Lung (tissue), 12 donors: Measurements from ENCODE around the gene CDH13. TPM values are rescaled to one million over a fixed set of nuclear protein-coding genes. Genes with fewer than 3 reads are reported as not detected.
A peak's percentile ranks its signal among the peaks of the same experiment; 100 is the strongest.

Experiments
- ATAC-seq: fragments of 200-7000 bp; cut with Tn5 transposase; one replicate; pipeline ENCODE4 v1.9.1; 2020; ENCODE audit warnings: moderate number of reproducible peaks; ENCODE audit not compliant: insufficient read depth, low FRiP score
- DNase-seq, 3 donors: peaks; one replicate each; pipeline ENCODE4 v3.0.0-alpha.2; 2013 to 2017
- H3K27ac ChIP-seq, 2 donors: one replicate each; pipeline ENCODE4 v1.5.1; 2013; ENCODE audit warnings: mild to moderate bottlenecking in 2 of 2, moderate library complexity in 2 of 2, control low read depth in 1 of 2, inconsistent platforms in 1 of 2, low read depth in 1 of 2, low read length in 1 of 2
- H3K27me3 ChIP-seq, 3 donors: one replicate each; pipeline ENCODE4 v1.5.1; 2013; ENCODE audit warnings: low read length in 2 of 3; ENCODE audit not compliant: control insufficient read depth in 3 of 3, insufficient read depth in 3 of 3
- H3K36me3 ChIP-seq, 4 donors: one replicate each; pipeline ENCODE4 v1.5.1; 2013; ENCODE audit warnings: low read length in 4 of 4, mild to moderate bottlenecking in 1 of 4, moderate library complexity in 1 of 4; ENCODE audit not compliant: control insufficient read depth in 4 of 4, insufficient read depth in 4 of 4
- H3K4me1 ChIP-seq, 5 donors: one replicate each; pipeline ENCODE4 v1.5.1; 2013; ENCODE audit warnings: low read length in 5 of 5, mild to moderate bottlenecking in 2 of 5, moderate library complexity in 1 of 5; ENCODE audit not compliant: control insufficient read depth in 5 of 5, insufficient read depth in 5 of 5
- H3K4me3 ChIP-seq: one replicate; pipeline ENCODE4 v1.5.1; 2013; ENCODE audit warnings: mild to moderate bottlenecking, control low read depth, moderate library complexity
- H3K9ac ChIP-seq, 2 donors: one replicate each; pipeline ENCODE4 v1.5.1; 2013; ENCODE audit warnings: low read length in 2 of 2, control low read depth in 1 of 2; ENCODE audit not compliant: insufficient read depth in 1 of 2
- H3K9me3 ChIP-seq, 4 donors: one replicate each; pipeline ENCODE4 v1.5.1; 2013; ENCODE audit warnings: low read length in 3 of 4, mild to moderate bottlenecking in 1 of 4, moderate library complexity in 1 of 4; ENCODE audit not compliant: control insufficient read depth in 4 of 4, insufficient read depth in 3 of 4
- WGBS, 2 donors: extraction: QIAGEN DNeasy Blood & Tissue Kit; methylation state at CpG; one replicate each; pipeline ENCODE4 v1.1.7; 2013; 5-methylcytosine and 5-hydroxymethylcytosine counted together
- polyA plus RNA-seq, 2 donors: library from polyadenylated mRNA; stranded (reverse); fragments of 200-250 nt; gene quantifications; one replicate each; pipeline ENCODE4 v1.2.1, GENCODE V29; 2013
- total RNA-seq, 2 donors: library from RNA; depleted of rRNA in 1 of 2; stranded (reverse); fragments of >200 nt in 1 of 2; gene quantifications; one replicate each; pipeline ENCODE4 v1.2.1, GENCODE V29; 2014 to 2021
- TF ChIP-seq, protein P1 (sequence below): IDR thresholded peaks from 2 replicates; pipeline ENCODE4 v1.5.1; 2012; ENCODE audit warnings: mild to moderate bottlenecking; ENCODE audit errors: control extremely low read depth, extremely low read depth
- donor health status: control.
- donor health status: control.
- donor health status: Bipolar disorder and iron deficiency.
- donor health status: healthy.
- donor health status: DM: yes; HTN: yes; CAD: no.

Gene CDH13
- total and polyA plus RNA-seq, 4 donors, result 2.1 to 12.3 (median 7.3) TPM

DNA sequence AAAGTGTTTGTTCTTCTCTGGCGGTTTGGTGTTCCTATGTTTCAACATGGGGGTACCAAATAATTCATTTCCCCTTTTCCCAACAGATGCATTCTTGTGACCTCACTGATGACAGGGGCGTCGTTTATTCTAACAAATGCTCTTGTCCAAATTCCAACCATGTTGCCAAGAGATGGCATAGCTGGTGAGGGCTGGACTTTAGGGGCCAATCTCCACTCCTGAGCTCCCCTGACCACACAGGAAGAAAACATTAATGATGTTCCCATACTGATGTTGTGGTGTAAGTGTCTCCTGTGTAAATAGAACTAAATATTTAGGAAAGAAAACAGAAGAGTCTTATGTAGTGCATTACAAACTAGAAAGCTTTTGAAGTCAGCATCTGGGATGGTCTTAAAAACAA lies 431.6 kb downstream of the CDH13 start:
- Histone ChIP-seq H3K9ac (no peak overlapping the region), H3K4me3 (no peak overlapping the region), H3K4me1 (peaks cover 0 to 1% (median 0%) of the 10 kb centered on the region in 5 donors), H3K27ac (no peak overlapping the region), H3K9me3 (no peaks in the 10 kb centered on the region), H3K27me3 (peaks cover 0 to 2% (median 0%) of the 10 kb centered on the region in 3 donors), H3K36me3 (no peaks in the 10 kb centered on the region)
- ATAC-seq, result no peak
- TF ChIP-seq, protein P1, sequence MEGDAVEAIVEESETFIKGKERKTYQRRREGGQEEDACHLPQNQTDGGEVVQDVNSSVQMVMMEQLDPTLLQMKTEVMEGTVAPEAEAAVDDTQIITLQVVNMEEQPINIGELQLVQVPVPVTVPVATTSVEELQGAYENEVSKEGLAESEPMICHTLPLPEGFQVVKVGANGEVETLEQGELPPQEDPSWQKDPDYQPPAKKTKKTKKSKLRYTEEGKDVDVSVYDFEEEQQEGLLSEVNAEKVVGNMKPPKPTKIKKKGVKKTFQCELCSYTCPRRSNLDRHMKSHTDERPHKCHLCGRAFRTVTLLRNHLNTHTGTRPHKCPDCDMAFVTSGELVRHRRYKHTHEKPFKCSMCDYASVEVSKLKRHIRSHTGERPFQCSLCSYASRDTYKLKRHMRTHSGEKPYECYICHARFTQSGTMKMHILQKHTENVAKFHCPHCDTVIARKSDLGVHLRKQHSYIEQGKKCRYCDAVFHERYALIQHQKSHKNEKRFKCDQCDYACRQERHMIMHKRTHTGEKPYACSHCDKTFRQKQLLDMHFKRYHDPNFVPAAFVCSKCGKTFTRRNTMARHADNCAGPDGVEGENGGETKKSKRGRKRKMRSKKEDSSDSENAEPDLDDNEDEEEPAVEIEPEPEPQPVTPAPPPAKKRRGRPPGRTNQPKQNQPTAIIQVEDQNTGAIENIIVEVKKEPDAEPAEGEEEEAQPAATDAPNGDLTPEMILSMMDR, result no peak
- no peak for DNase-seq
- 46 to 85% methylated on average over 3 of the region's 3 CpGs for WGBS, 2 donors

DNA sequence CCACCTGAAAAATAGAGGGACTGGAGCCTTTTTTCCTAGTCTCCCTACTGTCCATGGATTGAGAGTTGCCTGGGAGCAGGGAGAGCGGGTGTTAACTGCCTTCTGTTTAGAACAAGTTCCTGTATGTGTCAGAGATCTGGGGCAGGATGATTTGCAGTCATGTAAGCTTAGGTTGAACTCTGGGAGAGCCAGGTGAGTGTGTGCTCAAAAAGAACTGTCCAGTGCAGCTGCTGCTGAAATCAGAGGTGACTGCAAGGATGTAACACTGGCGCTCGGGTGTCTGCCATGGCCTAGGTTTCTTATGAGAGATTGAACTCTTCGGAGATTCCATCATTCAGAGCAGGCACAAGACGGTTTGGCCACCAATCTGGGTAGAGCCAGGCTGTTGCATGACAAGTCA lies 432.5 kb downstream of the CDH13 start:
- H3K9me3 ChIP-seq, result no peaks in the 10 kb centered on the region
- no peak overlapping the region for H3K9ac ChIP-seq
- H3K27me3 ChIP-seq, result peaks cover 0 to 2% (median 0%) of the 10 kb centered on the region in 3 donors
- no peak for ATAC-seq
- no peak overlapping the region for H3K27ac ChIP-seq
- peaks cover 0 to 3% (median 0%) of the 10 kb centered on the region in 5 donors for H3K4me1 ChIP-seq
- 84 to 88% methylated on average over 5 of the region's 5 CpGs for WGBS, 2 donors
- TF ChIP-seq, protein P1, result no peak
- peak in 1 of 3 donors; percentile 7 for DNase-seq
- no peaks in the 10 kb centered on the region for H3K36me3 ChIP-seq
- no peak overlapping the region for H3K4me3 ChIP-seq

DNA sequence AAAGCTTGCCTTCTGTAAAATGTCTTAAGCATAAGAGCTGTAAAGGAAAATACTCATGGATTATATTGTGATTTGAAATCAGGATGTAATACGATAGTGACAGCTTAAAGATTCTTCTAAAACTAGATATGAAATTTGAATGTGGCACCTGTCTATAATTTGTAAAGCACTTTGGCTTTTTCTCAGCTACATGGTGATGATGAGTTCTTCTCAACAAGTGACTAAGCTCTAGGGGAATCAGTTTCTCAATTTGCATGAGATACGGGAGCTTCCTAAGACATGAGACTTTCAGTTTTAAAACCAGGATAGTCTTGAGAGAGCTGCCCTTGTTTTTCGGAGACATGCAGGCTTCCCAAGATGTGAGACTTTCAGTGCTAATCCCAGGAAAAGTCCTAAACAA lies 439.2 kb downstream of the CDH13 start:
- WGBS, 2 donors, result 65 to 93% methylated on average over 3 of the region's 3 CpGs
- H3K9me3 ChIP-seq, result no peaks in the 10 kb centered on the region

More for the DNA sequence above, 439.2 kb downstream of the CDH13 start:
- Histone ChIP-seq H3K27me3 (no peaks in the 10 kb centered on the region), H3K27ac (no peak overlapping the region), H3K4me3 (no peak overlapping the region), H3K36me3 (no peaks in the 10 kb centered on the region), H3K9ac (no peak overlapping the region), H3K4me1 (peaks cover 0 to 5% (median 0%) of the 10 kb centered on the region in 5 donors)
- TF ChIP-seq, protein P1, result no peak
- no peak for DNase-seq
- no peak for ATAC-seq
